HL-60 (cell line): ENCODE results near the gene PIK3IP1.

Experiments
- GABPA ChIP-seq: IDR thresholded peaks from 2 replicates; pipeline ENCODE4 v1.6.1; 2012; ENCODE audit warnings: low read depth
- POLR2AphosphoS5 ChIP-seq: IDR thresholded peaks from 2 replicates; pipeline ENCODE4 v1.6.1; 2012; ENCODE audit warnings: low read depth
- REST ChIP-seq: IDR thresholded peaks from 2 replicates; pipeline ENCODE4 v1.6.1; 2012; ENCODE audit warnings: low read depth; ENCODE audit not compliant: insufficient replicate concordance
- TF ChIP-seq, protein P1 (sequence below): IDR thresholded peaks from one replicate; pipeline ENCODE4 v1.5.1; 2011; ENCODE audit warnings: low read length, control low read depth, inconsistent platforms; ENCODE audit not compliant: insufficient read depth

- no peak for TF ChIP-seq POLR2AphosphoS5
- TF ChIP-seq, protein P1, sequence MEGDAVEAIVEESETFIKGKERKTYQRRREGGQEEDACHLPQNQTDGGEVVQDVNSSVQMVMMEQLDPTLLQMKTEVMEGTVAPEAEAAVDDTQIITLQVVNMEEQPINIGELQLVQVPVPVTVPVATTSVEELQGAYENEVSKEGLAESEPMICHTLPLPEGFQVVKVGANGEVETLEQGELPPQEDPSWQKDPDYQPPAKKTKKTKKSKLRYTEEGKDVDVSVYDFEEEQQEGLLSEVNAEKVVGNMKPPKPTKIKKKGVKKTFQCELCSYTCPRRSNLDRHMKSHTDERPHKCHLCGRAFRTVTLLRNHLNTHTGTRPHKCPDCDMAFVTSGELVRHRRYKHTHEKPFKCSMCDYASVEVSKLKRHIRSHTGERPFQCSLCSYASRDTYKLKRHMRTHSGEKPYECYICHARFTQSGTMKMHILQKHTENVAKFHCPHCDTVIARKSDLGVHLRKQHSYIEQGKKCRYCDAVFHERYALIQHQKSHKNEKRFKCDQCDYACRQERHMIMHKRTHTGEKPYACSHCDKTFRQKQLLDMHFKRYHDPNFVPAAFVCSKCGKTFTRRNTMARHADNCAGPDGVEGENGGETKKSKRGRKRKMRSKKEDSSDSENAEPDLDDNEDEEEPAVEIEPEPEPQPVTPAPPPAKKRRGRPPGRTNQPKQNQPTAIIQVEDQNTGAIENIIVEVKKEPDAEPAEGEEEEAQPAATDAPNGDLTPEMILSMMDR, result no peak
- no peak for TF ChIP-seq REST
- TF ChIP-seq GABPA, result no peak
Measured at GRCh38 chr22:31244943-31245451, 47.3 kb downstream of the PIK3IP1 start.
